SU-DHL-6 (cell line): ENCODE measurements around the gene GRB14.

ENCODE experiments used
- CTCF ChIP-seq: fragments of 200-600 bp; sonication (generic); IDR thresholded peaks from one replicate; pipeline ENCODE4 v1.5.1; 2017; ENCODE audit warnings: antibody characterized with exemption, mild to moderate bottlenecking, low read length, moderate library complexity; ENCODE audit not compliant: insufficient read depth, poor library complexity, severe bottlenecking
- EZH2phosphoT487 ChIP-seq: fragments of 200-600 bp; sonication (generic), shearing (Covaris generic); conservative IDR thresholded peaks from 2 replicates; pipeline ENCODE4 v1.6.1; 2018; ENCODE audit warnings: mild to moderate bottlenecking, antibody characterized with exemption, low read length, moderate library complexity, mixed read lengths

- TF ChIP-seq CTCF = no peak
- TF ChIP-seq EZH2phosphoT487 = no peak
These were observed 31.8 kb downstream of the GRB14 start for GRCh38 chr2:164589522-164589921.
